HEK293 (cell line): ENCODE measurements around the gene NOL4L.

Experiments used
- CTCF ChIA-PET: fragments of 350-600 bp; formaldehyde crosslinking; extraction: SDS; loops from one replicate; lab custom pipeline; 2021; ENCODE audit warnings: antibody characterized with exemption; lab: Yijun Ruan, JAX
- POLR2A ChIA-PET: fragments of 300-600 bp; formaldehyde crosslinking; extraction: SDS; loops from one replicate; lab custom pipeline; 2020; ENCODE audit warnings: antibody characterized with exemption, inconsistent platforms; lab: Yijun Ruan, JAX
- H3K27ac ChIP-seq: fragments of 200-500 bp; sonication (Bioruptor generic); 2 replicates; pipeline ENCODE4 v1.5.1; 2014; ENCODE audit warnings: low read depth, low read length, control low read depth, inconsistent platforms; ENCODE audit errors: extremely low read depth
- H3K36me3 ChIP-seq, 2 experiments: fragments of 200-500 bp in 1 of 2; sonication (Bioruptor generic) in 1 of 2; 1 replicate in 1 of 2; 2 replicates in 1 of 2; pipeline ENCODE4 v1.5.1; 2014 to 2017; ENCODE audit warnings: inconsistent platforms in 2 of 2, low read length in 2 of 2; ENCODE audit not compliant: control insufficient read depth in 2 of 2, insufficient read depth in 1 of 2
- H3K4me1 ChIP-seq: fragments of 200-500 bp; sonication (Bioruptor generic); 2 replicates; pipeline ENCODE4 v1.5.1; 2014; ENCODE audit warnings: mild to moderate bottlenecking, low read length, inconsistent platforms; ENCODE audit not compliant: control insufficient read depth, insufficient read depth
- H3K4me3 ChIP-seq: 2 replicates; pipeline ENCODE4 v1.5.1; 2011; ENCODE audit warnings: low read depth, mild to moderate bottlenecking, control low read depth, low read length, moderate library complexity
- H3K9me3 ChIP-seq: fragments of 200-500 bp; sonication (Bioruptor generic); 2 replicates; pipeline ENCODE4 v1.5.1; 2014; ENCODE audit warnings: low read depth, low read length, inconsistent platforms; ENCODE audit not compliant: control insufficient read depth, insufficient read depth
- BCL11A ChIP-seq: fragments of 450-650 bp; formaldehyde crosslinking; IDR thresholded peaks from 2 replicates; pipeline ENCODE4 v1.5.1; 2016; ENCODE audit warnings: low read depth, missing biosample characterization, missing genetic modification characterization
- FEZF1 ChIP-seq: fragments of 450-650 bp; formaldehyde crosslinking; IDR thresholded peaks from 2 replicates; pipeline ENCODE4 v1.5.1; 2016; ENCODE audit warnings: missing biosample characterization, missing genetic modification characterization
- GLI4 ChIP-seq: fragments of 450-650 bp; formaldehyde crosslinking; IDR thresholded peaks from 2 replicates; pipeline ENCODE4 v1.5.1; 2016; ENCODE audit warnings: missing biosample characterization, missing genetic modification characterization
- HOXA7 ChIP-seq: sonication (generic); formaldehyde crosslinking; IDR thresholded peaks from 2 replicates; pipeline ENCODE4 v1.8.1; 2022; ENCODE audit warnings: missing genetic modification reagents, borderline replicate concordance
- SCRT1 ChIP-seq: fragments of 450-650 bp; formaldehyde crosslinking; IDR thresholded peaks from 2 replicates; pipeline ENCODE4 v1.5.1; 2016; ENCODE audit warnings: missing biosample characterization, missing genetic modification characterization, borderline replicate concordance
- SP2 ChIP-seq: fragments of 450-650 bp; formaldehyde crosslinking; IDR thresholded peaks from 2 replicates; pipeline ENCODE4 v1.5.1; 2016; ENCODE audit warnings: missing biosample characterization, missing genetic modification characterization
- YY2 ChIP-seq: fragments of 450-650 bp; formaldehyde crosslinking; IDR thresholded peaks from 2 replicates; pipeline ENCODE4 v1.5.1; 2016; ENCODE audit warnings: missing biosample characterization, missing genetic modification characterization
- ZNF132 ChIP-seq: fragments of 450-650 bp; formaldehyde crosslinking; IDR thresholded peaks from 2 replicates; pipeline ENCODE4 v1.5.1; 2017; ENCODE audit warnings: missing biosample characterization, missing genetic modification characterization, borderline replicate concordance
- ZNF140 ChIP-seq: fragments of 450-650 bp; formaldehyde crosslinking; IDR thresholded peaks from 2 replicates; pipeline ENCODE4 v1.5.1; 2016; ENCODE audit warnings: missing biosample characterization, missing genetic modification characterization
- ZNF175 ChIP-seq: fragments of 450-650 bp; formaldehyde crosslinking; IDR thresholded peaks from 2 replicates; pipeline ENCODE4 v1.5.1; 2016; ENCODE audit warnings: missing biosample characterization, missing genetic modification characterization
- ZNF266 ChIP-seq: fragments of 450-650 bp; formaldehyde crosslinking; IDR thresholded peaks from 2 replicates; pipeline ENCODE4 v1.5.1; 2016; ENCODE audit warnings: missing biosample characterization, missing genetic modification characterization, low read depth
- ZNF37A ChIP-seq: fragments of 450-650 bp; IDR thresholded peaks from 2 replicates; pipeline ENCODE4 v1.5.1; 2018; ENCODE audit warnings: missing biosample characterization, missing genetic modification characterization
- ZNF473 ChIP-seq: fragments of 450-650 bp; formaldehyde crosslinking; IDR thresholded peaks from 2 replicates; pipeline ENCODE4 v1.5.1; 2017; ENCODE audit warnings: missing biosample characterization, missing genetic modification characterization
- ZNF623 ChIP-seq: fragments of 450-650 bp; formaldehyde crosslinking; IDR thresholded peaks from 2 replicates; pipeline ENCODE4 v1.5.1; 2016; ENCODE audit warnings: missing biosample characterization, missing genetic modification characterization
- ZNF830 ChIP-seq: fragments of 450-650 bp; IDR thresholded peaks from 2 replicates; pipeline ENCODE4 v1.5.0; 2018; ENCODE audit warnings: missing biosample characterization, missing genetic modification characterization, low read depth, mild to moderate bottlenecking, moderate library complexity
- TF ChIP-seq, protein P1 (sequence below): fragments of 450-650 bp; formaldehyde crosslinking; optimal IDR thresholded peaks from 2 replicates; pipeline ENCODE3; 2016; ENCODE audit warnings: missing biosample characterization, mild to moderate bottlenecking, missing genetic modification characterization
- TF ChIP-seq, protein P2 (sequence below): fragments of 450-650 bp; formaldehyde crosslinking; IDR thresholded peaks from 2 replicates; pipeline ENCODE4 v1.5.1; 2016; ENCODE audit warnings: missing biosample characterization, missing genetic modification characterization
- TF ChIP-seq, protein P3 (sequence below): fragments of 450-650 bp; formaldehyde crosslinking; IDR thresholded peaks from 2 replicates; pipeline ENCODE4 v1.5.1; 2016; ENCODE audit warnings: missing biosample characterization, missing genetic modification characterization, low read depth
- TF ChIP-seq, protein P4 (sequence below): IDR thresholded peaks from 2 replicates; pipeline ENCODE4 v1.6.1; 2011; ENCODE audit warnings: mild to moderate bottlenecking, low read depth, low read length, borderline replicate concordance
- TF ChIP-seq, protein P5 (sequence below): fragments of 450-650 bp; formaldehyde crosslinking; IDR thresholded peaks from 2 replicates; pipeline ENCODE4 v1.5.1; 2017; ENCODE audit warnings: missing biosample characterization, missing genetic modification characterization
- TF ChIP-seq, protein P6 (sequence below): fragments of 450-650 bp; formaldehyde crosslinking; IDR thresholded peaks from 2 replicates; pipeline ENCODE4 v1.5.1; 2016; ENCODE audit warnings: missing biosample characterization, missing genetic modification characterization, low read depth

Gene NOL4L

DNA sequence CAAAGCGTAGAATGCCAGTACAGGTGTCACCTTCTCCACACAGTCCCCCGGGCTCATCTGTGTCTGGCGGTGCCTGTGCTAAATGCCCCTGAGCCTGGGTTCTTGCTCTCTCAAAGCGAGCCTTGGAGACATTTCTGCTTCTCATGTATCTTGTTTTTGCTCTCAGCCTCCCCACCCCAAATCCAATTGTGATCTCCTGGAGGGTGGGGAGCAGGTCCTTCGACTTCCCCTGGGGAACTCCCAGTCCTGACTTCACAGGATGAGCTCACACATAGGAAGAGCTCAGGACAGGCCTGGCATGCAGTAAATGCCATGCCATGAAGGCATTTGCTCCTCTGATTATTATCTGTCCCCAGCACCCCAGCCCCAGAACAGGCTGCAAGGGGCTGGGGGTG, 58.1 kb downstream of the NOL4L start:
- ChIA-PET CTCF (interaction anchor here (11.1 kb wide), 1 partner anchor 126 kb away, joined by 204 read pairs; no protein-coding TSS in a partner anchor), POLR2A (interaction anchor here (0.8 kb wide), 1 partner anchor 9 kb away, joined by 3 read pairs; no protein-coding TSS in a partner anchor)
- Histone ChIP-seq H3K27ac (no peak overlapping the region), H3K36me3 (no peaks in the 10 kb centered on the region), H3K4me3 (no peak overlapping the region)
- TF ChIP-seq ZNF132: no peak
- no peak for TF ChIP-seq ZNF830 (tag by site-specific recombination)
- TF ChIP-seq YY2: no peak
- TF ChIP-seq, protein P1, sequence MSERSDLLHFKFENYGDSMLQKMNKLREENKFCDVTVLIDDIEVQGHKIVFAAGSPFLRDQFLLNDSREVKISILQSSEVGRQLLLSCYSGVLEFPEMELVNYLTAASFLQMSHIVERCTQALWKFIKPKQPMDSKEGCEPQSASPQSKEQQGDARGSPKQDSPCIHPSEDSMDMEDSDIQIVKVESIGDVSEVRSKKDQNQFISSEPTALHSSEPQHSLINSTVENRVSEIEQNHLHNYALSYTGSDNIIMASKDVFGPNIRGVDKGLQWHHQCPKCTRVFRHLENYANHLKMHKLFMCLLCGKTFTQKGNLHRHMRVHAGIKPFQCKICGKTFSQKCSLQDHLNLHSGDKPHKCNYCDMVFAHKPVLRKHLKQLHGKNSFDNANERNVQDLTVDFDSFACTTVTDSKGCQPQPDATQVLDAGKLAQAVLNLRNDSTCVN: no peak
- TF ChIP-seq, protein P2, sequence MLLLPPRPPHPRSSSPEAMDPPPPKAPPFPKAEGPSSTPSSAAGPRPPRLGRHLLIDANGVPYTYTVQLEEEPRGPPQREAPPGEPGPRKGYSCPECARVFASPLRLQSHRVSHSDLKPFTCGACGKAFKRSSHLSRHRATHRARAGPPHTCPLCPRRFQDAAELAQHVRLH (tag by site-specific recombination): no peak
- TF ChIP-seq, protein P3, sequence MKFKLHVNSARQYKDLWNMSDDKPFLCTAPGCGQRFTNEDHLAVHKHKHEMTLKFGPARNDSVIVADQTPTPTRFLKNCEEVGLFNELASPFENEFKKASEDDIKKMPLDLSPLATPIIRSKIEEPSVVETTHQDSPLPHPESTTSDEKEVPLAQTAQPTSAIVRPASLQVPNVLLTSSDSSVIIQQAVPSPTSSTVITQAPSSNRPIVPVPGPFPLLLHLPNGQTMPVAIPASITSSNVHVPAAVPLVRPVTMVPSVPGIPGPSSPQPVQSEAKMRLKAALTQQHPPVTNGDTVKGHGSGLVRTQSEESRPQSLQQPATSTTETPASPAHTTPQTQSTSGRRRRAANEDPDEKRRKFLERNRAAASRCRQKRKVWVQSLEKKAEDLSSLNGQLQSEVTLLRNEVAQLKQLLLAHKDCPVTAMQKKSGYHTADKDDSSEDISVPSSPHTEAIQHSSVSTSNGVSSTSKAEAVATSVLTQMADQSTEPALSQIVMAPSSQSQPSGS (tag by site-specific recombination): no peak
- TF ChIP-seq HOXA7 (CRISPR knock-in tag): no peak
- no peak for TF ChIP-seq FEZF1 (tag by site-specific recombination)
- TF ChIP-seq, all 188 proteins: peak for 0
- peaks cover 2% of the 10 kb centered on the region; the same call in 1 of the 2 replicates for H3K4me1 ChIP-seq
- H3K9me3 ChIP-seq: no peaks in the 10 kb centered on the region

DNA sequence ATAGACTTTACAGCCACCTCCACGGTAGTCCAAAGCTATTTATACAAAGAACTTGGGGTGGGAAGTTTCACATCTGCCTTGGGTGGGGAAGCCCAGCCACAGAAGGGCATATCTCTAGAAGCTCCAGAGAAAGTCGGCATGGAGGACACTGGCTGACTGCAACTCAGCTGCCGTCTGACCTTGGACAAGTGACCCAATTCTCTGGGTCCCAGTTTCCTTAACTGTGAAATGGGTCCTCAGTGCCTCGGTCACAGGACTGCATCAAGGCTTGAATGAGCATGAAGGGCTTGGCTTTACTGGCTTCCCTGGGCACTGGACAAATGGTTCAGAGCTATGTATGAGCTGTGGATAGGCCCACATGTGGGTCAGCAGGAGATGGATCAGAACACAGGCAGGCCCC, 58.6 kb downstream of the NOL4L start:
- Histone ChIP-seq H3K27ac (no peak overlapping the region), H3K4me3 (no peak overlapping the region), H3K4me1 (peaks cover 2% of the 10 kb centered on the region; the same call in 1 of the 2 replicates), H3K36me3 (no peaks in the 10 kb centered on the region), H3K9me3 (no peaks in the 10 kb centered on the region)
- ChIA-PET CTCF (interaction anchor here (0.6 to 11.1 kb wide), 2 partner anchors 84 to 126 kb away, joined by 3 to 204 read pairs; no protein-coding TSS in a partner anchor), POLR2A (interaction anchor here (0.8 kb wide), 1 partner anchor 9 kb away, joined by 3 read pairs; no protein-coding TSS in a partner anchor)
- TF ChIP-seq SCRT1 (tag by site-specific recombination) (no peak), ZNF175 (tag by site-specific recombination) (no peak), BCL11A (tag by site-specific recombination) (no peak), ZNF473 (tag by site-specific recombination) (no peak), ZNF266 (tag by site-specific recombination) (no peak), ZNF623 (no peak)
- TF ChIP-seq, protein P4, sequence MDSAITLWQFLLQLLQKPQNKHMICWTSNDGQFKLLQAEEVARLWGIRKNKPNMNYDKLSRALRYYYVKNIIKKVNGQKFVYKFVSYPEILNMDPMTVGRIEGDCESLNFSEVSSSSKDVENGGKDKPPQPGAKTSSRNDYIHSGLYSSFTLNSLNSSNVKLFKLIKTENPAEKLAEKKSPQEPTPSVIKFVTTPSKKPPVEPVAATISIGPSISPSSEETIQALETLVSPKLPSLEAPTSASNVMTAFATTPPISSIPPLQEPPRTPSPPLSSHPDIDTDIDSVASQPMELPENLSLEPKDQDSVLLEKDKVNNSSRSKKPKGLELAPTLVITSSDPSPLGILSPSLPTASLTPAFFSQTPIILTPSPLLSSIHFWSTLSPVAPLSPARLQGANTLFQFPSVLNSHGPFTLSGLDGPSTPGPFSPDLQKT: no peak

DNA sequence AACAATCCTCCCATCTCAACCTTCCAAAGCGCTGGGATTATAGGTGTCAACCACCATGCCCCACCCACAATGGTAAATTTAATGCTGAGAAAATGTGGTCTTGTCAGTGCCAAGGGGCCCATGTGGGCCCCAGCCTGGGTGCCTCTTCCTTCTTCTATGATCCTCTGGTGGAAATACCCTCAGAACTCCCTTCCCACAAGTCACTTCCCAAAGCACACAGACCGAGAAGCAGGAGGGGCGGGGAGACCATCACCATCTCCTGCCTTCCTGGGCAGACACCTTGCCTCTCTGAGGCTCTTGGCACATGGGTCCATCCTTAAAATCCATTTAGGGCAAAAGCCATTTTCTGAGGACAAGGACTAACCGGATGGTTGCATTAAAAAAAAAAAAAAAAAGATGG, 59.0 kb downstream of the NOL4L start:
- H3K36me3 ChIP-seq: no peaks in the 10 kb centered on the region
- H3K9me3 ChIP-seq: no peaks in the 10 kb centered on the region
- peaks cover 2% of the 10 kb centered on the region; the same call in 1 of the 2 replicates for H3K4me1 ChIP-seq
- POLR2A ChIA-PET: no interaction called here
- no peak overlapping the region for H3K4me3 ChIP-seq
- no peak overlapping the region for H3K27ac ChIP-seq
- CTCF ChIA-PET: interaction anchor here (0.6 to 11.1 kb wide), 2 partner anchors 84 to 127 kb away, joined by 3 to 204 read pairs; no protein-coding TSS in a partner anchor
- TF ChIP-seq, protein P5, sequence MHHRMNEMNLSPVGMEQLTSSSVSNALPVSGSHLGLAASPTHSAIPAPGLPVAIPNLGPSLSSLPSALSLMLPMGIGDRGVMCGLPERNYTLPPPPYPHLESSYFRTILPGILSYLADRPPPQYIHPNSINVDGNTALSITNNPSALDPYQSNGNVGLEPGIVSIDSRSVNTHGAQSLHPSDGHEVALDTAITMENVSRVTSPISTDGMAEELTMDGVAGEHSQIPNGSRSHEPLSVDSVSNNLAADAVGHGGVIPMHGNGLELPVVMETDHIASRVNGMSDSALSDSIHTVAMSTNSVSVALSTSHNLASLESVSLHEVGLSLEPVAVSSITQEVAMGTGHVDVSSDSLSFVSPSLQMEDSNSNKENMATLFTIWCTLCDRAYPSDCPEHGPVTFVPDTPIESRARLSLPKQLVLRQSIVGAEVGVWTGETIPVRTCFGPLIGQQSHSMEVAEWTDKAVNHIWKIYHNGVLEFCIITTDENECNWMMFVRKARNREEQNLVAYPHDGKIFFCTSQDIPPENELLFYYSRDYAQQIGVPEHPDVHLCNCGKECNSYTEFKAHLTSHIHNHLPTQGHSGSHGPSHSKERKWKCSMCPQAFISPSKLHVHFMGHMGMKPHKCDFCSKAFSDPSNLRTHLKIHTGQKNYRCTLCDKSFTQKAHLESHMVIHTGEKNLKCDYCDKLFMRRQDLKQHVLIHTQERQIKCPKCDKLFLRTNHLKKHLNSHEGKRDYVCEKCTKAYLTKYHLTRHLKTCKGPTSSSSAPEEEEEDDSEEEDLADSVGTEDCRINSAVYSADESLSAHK (tag by site-specific recombination): no peak
- TF ChIP-seq ZNF37A (tag by site-specific recombination) (no peak), GLI4 (no peak), ZNF623 (no peak), ZNF140 (tag by site-specific recombination) (no peak), SP2 (tag by site-specific recombination) (no peak), YY2 (no peak)
- TF ChIP-seq, protein P6, sequence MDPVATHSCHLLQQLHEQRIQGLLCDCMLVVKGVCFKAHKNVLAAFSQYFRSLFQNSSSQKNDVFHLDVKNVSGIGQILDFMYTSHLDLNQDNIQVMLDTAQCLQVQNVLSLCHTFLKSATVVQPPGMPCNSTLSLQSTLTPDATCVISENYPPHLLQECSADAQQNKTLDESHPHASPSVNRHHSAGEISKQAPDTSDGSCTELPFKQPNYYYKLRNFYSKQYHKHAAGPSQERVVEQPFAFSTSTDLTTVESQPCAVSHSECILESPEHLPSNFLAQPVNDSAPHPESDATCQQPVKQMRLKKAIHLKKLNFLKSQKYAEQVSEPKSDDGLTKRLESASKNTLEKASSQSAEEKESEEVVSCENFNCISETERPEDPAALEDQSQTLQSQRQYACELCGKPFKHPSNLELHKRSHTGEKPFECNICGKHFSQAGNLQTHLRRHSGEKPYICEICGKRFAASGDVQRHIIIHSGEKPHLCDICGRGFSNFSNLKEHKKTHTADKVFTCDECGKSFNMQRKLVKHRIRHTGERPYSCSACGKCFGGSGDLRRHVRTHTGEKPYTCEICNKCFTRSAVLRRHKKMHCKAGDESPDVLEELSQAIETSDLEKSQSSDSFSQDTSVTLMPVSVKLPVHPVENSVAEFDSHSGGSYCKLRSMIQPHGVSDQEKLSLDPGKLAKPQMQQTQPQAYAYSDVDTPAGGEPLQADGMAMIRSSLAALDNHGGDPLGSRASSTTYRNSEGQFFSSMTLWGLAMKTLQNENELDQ: no peak
